KOPT-K1 (cell line): ENCODE results near the gene PTK6.

ENCODE experiments used
- H3K27ac ChIP-seq: fragments of 200-600 bp; sonication (generic); 2 replicates; pipeline ENCODE4 v1.5.1; 2016; ENCODE audit warnings: antibody characterized with exemption, mild to moderate bottlenecking, low read depth, low read length; ENCODE audit not compliant: poor library complexity, severe bottlenecking
- H3K36me3 ChIP-seq: fragments of 200-600 bp; sonication (generic); 2 replicates; pipeline ENCODE4 v1.5.1; 2017; ENCODE audit warnings: antibody characterized with exemption, mild to moderate bottlenecking, low read length, moderate library complexity; ENCODE audit not compliant: insufficient read depth
- H3K9me3 ChIP-seq: fragments of 200-600 bp; sonication (generic); 2 replicates; pipeline ENCODE4 v1.5.1; 2017; ENCODE audit warnings: antibody characterized with exemption, low read length, mild to moderate bottlenecking; ENCODE audit not compliant: insufficient read depth, poor library complexity, severe bottlenecking

The PTK6 gene

GRCh38 chr20:63534427-63534830, 2.7 kb downstream of the PTK6 start:
- Histone ChIP-seq H3K27ac (no peak overlapping the region), H3K9me3 (no peaks in the 10 kb centered on the region)

GRCh38 chr20:63533871-63534393, 3.2 kb downstream of the PTK6 start:
- H3K36me3 ChIP-seq, result no peaks in the 10 kb centered on the region
- no peak overlapping the region for H3K27ac ChIP-seq
- H3K9me3 ChIP-seq, result no peaks in the 10 kb centered on the region

More at GRCh38 chr20:63534427-63534830, 2.7 kb downstream of the PTK6 start:
- H3K36me3 ChIP-seq, result no peaks in the 10 kb centered on the region

DNA sequence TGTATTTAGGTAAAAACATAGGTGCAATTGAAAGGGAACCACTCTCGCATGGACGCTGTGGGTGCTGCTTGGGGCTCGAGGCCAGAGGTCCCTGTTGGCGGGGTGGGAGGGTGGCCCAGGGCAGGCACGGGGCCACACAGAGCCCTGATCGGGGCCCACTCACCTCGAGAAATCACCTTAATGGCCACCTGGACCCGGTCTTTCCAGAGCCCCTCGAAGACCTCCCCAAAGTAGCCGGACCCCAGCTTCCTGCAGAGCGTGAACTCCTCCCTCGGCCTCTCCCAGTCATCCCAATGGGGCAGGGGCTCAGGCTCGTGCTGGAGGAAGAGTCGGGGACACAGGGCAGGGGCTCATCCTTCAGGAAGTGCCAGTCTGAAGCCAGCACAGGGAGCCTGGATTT, 3.8 kb downstream of the PTK6 start:
- Histone ChIP-seq H3K27ac (no peak overlapping the region), H3K9me3 (no peaks in the 10 kb centered on the region)

GRCh38 chr20:63532449-63532971, 4.7 kb downstream of the PTK6 start:
- Histone ChIP-seq H3K36me3 (no peaks in the 10 kb centered on the region), H3K9me3 (no peaks in the 10 kb centered on the region), H3K27ac (no peak overlapping the region)

More for the DNA sequence above, 3.8 kb downstream of the PTK6 start:
- no peaks in the 10 kb centered on the region for H3K36me3 ChIP-seq

GRCh38 chr20:63531686-63532448, 5.3 kb downstream of the PTK6 start:
- H3K9me3 ChIP-seq, result no peaks in the 10 kb centered on the region
- no peak overlapping the region for H3K27ac ChIP-seq
- no peaks in the 10 kb centered on the region for H3K36me3 ChIP-seq

DNA sequence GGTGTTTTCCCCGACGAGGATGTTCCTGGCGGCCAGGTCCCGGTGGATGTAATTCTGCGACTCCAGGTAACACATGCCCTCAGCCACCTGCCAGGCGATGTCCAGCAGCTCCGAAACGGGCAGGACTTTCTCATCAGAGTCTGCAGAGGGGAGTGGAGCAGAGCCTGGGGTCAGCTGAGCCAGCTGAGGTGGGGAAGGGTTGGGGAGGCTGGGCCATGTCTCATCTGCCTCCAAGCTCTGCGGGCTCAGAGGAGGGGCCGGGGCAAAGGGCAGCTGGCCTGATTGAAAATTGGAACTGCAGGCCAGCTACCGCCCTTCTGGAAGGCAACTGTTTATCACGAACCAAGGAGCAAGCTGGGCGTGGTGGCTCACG, 6.4 kb downstream of the PTK6 start:
- no peak overlapping the region for H3K27ac ChIP-seq
- H3K36me3 ChIP-seq, result no peaks in the 10 kb centered on the region
- no peaks in the 10 kb centered on the region for H3K9me3 ChIP-seq

DNA sequence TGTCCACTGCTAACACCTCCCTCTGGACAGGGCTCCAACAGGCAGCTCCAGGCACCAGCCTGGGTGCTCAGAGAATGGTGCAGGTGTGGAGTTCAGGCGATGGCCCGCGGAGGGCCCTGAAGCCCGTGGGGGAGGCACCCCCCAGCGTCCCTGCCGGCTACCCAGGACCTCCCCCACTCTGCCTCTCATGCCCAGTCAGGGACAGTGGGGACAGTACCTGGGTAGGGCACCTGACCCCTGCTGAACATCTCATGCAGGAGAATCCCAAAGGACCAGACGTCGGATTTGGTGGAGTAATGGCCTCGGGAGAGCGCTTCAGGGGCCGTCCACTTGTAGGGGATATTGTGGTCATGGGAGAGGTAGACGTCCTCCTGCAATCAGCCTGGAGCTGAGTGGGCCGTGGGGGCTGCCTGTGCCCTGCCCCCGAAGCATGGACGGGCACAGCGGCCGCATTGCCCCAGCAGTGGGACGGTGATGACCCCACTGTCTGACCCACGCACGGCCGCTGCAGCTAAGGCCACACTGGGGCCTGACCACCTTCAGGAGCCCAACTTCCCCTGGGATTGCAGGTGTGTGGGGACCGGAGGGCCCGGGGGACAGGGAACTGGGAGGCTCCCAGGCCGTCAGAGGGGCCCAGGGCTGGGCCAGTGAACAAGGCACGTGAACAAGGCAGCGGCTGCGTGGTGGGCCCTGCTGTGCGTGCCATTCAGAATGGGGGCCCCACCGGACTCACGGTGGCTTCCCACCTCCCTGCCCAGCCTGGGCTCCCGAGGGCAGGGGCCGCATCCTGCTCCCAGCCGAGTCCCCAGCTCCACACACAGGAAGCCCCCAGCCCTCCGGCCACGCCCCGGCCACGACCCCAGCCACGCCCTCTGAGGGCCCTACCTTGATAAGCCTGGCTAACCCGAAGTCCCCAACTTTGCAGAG, 7.1 kb downstream of the PTK6 start:
- no peaks in the 10 kb centered on the region for H3K9me3 ChIP-seq
- H3K27ac ChIP-seq, result no peak overlapping the region
- H3K36me3 ChIP-seq, result no peaks in the 10 kb centered on the region

DNA sequence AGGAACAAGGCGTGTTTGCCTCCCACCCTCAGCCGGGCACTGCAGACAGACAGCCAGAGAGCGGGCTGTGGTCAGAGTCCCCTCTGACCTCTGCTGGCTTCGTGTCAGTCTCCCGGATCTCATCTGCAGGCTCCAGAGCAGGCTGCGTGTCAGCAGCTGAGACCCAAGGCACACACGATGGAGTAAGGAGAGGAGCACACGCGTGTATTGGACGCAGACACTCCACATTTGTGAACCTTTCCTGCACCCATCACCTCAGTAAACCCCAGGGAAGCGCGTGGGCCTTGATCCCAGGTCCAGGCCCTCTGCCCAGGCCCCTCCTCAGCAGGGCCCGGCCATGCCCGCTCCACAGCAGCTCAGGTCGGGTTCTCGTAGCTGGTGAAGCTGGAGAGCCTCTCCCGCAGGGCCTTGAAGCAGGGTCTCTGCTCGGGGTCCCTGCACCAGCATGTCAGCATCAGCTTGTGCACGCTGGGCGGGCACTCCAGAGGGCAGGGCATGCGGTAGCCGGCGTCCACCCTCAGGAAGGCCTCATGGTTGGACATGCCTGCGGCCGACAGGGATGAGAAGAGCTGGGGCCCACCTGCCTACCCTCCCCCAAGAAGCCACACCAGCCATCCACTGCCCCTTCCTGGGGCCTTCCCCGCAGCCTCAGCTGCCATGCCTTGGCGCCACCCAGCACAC, 7.9 kb downstream of the PTK6 start:
- Histone ChIP-seq H3K9me3 (no peaks in the 10 kb centered on the region), H3K27ac (no peak overlapping the region), H3K36me3 (no peaks in the 10 kb centered on the region)

DNA sequence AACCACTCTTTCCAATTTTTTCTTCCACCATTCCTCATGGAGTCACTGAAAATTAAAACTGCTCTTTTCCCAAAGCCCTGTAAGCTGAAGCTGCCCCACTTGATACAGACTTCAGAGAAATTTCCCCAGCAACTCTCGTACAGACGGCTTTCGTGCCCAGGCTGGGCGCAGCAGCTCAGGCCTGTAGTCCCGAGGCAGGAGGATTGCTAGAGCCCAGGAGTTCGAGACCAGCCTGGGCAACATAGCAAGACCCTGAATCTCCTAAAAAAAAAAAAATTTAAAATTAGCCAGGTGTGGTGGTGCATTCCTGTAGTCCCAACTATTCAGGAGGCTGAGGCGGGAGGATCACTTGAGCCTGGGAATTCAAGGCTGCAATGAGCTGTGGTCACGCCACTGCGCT, 10.0 kb downstream of the PTK6 start:
- H3K36me3 ChIP-seq, result no peaks in the 10 kb centered on the region; the same call in 1 of the 2 replicates
- no peak overlapping the region for H3K27ac ChIP-seq
- H3K9me3 ChIP-seq, result no peaks in the 10 kb centered on the region

DNA sequence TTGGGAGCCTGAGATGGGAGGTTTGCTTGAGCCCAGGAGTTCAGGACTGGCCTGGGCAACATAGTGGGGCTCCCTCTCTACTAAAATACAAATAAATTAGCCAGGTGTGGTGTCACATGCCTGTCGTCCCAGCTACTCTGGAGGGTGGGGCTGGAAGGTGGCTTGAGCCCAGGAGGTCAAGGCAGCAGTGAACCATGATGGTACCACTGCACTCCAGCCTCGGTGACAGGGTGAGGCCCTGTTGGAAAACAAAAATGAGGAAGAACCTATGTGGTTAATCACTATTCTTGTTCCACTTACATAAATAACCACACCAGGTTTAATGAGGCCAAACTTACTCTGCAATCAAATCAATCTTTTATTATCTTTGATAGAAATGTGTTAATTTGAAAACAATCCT, 11.2 kb downstream of the PTK6 start:
- Histone ChIP-seq H3K36me3 (no peaks in the 10 kb centered on the region; the same call in 1 of the 2 replicates), H3K27ac (no peak overlapping the region), H3K9me3 (no peaks in the 10 kb centered on the region)

DNA sequence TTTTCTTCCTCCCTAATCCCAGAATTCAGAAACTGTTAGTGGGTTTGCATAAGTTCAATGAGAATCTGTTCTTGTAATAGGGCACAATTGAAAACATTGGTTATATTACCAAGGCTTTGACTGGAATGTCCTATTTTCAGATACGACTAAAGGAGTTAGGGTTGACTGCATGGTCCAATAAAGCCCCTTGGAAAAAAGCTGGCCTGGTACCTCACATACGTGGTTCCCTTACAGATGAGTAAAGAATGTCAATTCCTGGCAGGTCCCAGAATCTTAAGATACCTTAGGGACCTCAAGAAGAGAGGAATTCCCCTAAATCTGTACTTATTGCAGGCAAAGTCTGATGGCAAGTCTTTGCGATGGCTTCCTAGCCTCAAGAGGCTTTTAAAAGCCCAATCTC, 12.0 kb downstream of the PTK6 start:
- H3K9me3 ChIP-seq, result no peaks in the 10 kb centered on the region
- H3K27ac ChIP-seq, result no peak overlapping the region
- no peaks in the 10 kb centered on the region; the same call in 1 of the 2 replicates for H3K36me3 ChIP-seq

- H3K36me3 ChIP-seq, result no peaks in the 10 kb centered on the region; the same call in 1 of the 2 replicates
- no peaks in the 10 kb centered on the region for H3K9me3 ChIP-seq
- no peak overlapping the region for H3K27ac ChIP-seq
Measured at GRCh38 chr20:63522981-63523611, 14.1 kb downstream of the PTK6 start.

GRCh38 chr20:63522091-63522868, 14.9 kb downstream of the PTK6 start:
- no peaks in the 10 kb centered on the region for H3K9me3 ChIP-seq
- no peak overlapping the region for H3K27ac ChIP-seq
- no peaks in the 10 kb centered on the region; the same call in 1 of the 2 replicates for H3K36me3 ChIP-seq

DNA sequence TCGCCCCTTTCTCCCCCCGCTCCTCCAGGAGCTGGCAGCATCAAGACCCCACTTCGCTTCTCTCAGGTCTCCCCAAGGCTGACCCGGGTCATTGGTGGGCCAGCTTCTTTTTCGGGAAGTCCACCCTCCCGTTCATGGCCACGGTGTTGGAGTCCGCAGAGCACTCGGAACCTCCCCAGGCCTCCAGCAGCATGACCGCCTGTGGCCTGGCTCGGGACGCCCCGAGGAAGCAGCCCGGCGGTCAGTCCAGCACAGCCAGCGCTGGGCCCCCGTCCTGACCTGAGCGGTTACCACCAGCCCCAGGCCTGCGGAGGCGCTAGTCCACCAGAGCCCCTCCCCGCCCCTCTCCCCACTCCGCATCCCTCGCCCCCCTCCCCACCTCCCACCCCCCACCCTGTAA, 15.6 kb downstream of the PTK6 start:
- Histone ChIP-seq H3K36me3 (no peaks in the 10 kb centered on the region; the same call in 1 of the 2 replicates), H3K27ac (no peak overlapping the region)

More for the DNA sequence above, 15.6 kb downstream of the PTK6 start:
- no peaks in the 10 kb centered on the region for H3K9me3 ChIP-seq
